HG03175 (cell line): ENCODE measurements around the gene GPR107.

ENCODE experiments used
- ATAC-seq: cut with Tn5 transposase; IDR thresholded peaks from one replicate; pipeline ENCODE4 v1.9.1; 2021; ENCODE audit warnings: mild to moderate bottlenecking, moderate library complexity; ENCODE audit not compliant: unreplicated experiment

Gene GPR107

DNA sequence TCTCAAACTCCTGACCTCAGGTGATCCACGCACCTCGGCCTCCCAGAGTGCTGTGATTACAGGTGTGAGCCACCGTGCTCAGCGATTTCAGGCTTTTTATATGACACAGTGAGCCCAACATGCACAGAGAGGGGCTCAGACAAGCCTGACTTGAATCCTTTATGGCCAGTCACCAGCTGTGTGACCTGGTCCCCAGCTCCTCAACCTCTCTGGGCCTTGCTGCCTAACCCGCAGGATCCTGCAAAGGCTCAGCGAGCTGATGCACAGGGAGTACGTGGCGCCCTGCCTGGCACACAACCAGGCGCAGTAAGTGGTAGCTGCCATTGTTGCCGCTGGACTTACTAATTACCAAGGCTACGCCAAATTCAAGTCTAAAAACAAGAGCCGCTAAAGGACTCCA is 101.9 kb downstream of the GPR107 start:
- ATAC-seq, result no peak

DNA sequence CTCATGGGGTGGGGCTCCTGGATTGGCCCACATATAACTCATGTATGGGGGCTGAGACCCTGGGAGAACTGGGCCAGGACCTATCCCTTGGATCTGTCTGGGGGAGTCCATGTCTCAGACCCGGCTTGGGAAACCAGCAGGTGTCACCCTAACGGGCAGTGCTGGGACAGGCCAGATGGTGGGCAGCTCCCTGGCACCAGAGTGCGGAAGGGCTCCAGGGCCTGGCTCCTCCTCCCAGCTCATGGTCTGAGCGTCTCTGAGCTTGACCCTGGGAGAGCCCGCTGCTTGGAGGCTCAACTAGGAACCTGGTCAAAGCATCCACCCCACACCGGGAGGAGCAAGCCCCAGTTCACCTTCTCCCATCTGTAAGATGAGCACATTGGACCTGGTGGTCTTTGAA is 103.0 kb downstream of the GPR107 start:
- no peak for ATAC-seq

DNA sequence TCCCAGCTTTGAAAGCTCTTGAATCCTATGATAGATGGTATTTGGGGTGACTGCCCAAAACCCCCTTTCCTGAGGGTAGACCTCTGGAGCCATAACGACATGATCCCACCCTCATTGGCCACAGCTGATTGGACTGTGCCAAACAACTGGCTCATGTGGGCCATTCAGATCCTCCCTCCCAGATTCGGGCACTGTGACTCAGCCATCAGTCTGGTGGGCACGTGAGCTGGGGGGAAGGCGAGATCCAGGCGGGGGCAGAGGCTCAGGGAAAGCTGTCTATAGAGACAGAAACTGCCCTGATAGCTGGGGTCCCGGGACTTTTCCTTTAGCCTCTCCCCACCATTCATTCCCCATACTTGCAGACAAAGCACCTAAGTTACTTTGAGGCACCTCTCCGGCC is 103.4 kb downstream of the GPR107 start:
- no peak for ATAC-seq

DNA sequence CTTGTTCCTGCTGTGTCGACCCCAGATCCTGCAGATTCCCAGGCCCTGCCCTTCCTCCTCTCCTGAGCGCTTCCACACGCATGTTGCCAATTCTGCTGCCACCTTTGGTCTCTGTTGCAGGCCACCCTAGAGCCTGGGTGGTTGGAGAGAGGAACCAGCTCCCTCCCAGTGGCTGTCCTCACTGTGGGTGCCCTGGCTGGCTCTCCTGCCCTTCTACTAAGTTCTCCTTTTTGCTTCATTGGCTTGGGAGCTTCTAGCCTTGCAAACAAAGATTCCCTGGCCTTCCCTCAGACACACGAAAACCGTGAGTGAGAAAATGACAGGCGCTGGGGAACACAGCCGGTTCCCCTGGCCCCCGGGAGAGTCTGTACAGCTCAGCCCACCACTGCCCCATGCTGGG is 104.3 kb downstream of the GPR107 start:
- no peak for ATAC-seq

DNA sequence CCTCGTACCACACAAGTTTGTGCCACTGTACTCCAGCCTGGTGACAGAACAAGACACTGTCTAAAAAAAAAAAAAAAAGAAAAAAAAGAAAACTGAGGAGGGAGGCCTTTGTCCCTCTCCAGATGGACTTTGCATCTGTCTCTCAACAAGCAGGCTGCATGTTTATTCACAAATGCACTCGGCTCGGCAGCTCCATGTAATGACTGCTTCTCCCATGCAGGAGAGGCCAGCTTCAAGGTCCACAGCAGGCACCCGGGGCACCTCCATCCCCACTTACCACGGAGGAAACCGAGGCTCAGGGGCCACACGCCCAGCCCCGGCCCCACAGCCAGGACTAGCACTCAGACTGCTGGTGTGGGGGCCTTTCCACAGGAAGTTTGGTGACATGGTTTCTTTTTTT is 105.4 kb downstream of the GPR107 start:
- ATAC-seq, result no peak

DNA sequence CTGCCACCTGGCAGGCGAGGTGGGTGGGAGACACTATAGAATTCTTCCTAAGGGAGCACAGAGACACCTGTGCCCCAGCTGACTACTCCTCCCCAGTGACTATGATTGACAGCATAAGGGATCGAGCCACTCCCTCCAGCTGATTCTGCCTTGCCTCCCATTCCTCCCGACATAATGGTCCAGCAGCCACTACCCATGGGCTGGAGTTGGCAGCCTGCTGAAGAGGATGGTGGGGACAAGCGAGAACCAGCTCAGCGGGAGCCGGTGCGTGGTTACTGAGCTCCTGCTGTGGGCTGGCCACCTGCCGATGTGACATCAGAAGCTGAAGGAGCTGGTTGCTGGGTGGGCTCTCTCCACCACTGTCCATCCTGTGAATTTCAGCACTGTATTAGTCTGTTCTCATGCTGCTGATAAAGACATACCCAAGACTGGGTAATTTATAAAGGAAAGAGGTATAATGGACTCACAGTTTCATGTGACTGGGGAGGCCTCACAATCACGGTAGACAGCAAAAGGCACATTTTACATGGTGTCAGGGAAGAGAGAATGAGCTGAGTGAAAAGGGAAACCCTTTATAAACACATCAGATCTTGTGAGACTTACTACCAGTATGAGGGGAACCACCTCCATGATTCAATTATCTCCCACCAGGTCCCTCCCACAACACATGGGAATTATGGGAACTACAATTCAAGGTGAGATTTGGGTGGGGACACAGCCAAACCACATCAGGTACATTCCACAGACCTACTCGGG is 106.4 kb downstream of the GPR107 start:
- ATAC-seq, result no peak

DNA sequence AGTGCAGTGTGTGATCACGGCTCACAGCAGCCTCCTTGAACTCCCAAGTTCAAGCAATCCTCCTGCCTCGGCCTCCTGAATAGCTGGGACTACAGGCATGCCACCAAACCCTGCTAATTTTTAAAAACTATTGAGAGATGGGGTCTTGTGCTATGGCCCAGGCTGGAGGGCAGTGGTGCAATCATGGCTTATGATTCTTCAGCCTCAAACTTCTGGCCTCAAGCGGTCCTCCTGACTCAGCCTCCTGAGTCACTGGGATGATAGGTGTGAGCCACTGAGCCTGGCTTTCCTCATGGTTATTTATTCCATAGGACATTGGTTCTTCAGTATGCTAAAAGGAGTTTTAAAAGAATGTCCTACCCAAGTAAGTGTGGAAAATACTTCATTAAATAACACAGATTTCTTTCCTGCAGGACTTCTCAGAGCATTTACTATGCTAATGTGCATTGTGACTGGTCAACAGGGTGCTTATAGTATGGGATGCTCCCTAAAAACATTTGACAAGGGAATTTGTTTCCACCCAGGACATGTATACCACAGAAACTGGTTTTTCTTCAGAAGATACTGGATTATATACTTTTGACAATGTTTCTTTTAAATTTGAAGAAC is 107.3 kb downstream of the GPR107 start:
- ATAC-seq, result no peak

DNA sequence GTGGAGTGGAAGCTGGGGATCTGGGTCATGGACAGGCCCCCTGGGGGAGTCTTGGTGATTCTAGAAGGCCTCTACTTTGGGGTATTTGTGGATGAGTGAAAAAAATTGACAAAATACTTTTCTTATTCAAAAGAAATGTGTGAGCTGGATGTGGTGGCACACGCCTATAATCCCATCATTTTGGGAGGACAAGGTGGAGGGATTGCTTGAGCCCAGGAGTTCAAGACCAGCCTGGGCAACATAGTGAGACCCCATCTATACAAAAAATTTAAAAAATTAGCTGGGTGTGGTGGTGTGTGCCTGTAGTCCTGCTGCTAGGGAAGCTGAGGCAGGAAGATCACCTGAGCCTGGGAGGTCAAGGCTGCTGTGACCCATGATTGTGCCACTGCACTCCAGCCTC is 111.9 kb downstream of the GPR107 start:
- ATAC-seq, result no peak

DNA sequence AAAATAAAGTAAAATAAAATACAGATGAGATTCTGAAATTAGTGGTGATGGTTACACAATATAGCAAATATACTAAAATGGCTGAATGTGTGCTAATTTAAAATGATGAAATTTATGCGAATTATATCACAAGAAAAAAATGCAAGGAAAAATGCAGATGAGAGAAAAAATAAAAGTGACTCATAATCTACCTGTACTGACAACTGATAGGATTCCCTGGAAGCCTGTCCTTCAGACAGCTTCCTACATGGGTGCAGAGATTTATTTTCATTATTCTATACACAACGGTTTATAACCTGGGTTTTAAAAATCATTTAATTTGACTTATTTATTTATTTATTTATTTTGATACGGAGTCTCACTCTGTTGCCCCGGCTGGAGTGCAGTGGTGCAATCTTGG is 112.7 kb downstream of the GPR107 start:
- no peak for ATAC-seq

DNA sequence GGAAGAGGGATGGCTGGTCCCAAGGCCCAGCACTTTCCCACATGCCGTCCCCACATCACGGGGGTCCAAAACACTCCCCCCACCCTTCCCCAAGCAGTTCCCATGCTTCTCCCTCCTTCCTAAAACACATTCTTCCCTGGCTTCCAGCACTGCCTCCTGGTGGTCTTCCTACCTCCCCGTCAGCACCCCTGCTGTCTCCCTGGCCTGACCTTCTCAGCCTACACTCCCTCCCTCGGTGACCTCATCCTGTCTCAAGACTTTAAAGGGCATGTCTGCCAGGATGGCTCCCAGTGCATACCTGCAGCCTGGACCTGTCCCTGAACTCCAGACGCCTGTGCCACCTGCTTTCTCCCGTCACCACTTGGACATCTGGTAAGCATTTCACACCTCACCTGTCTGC is 114.2 kb downstream of the GPR107 start:
- no peak for ATAC-seq

DNA sequence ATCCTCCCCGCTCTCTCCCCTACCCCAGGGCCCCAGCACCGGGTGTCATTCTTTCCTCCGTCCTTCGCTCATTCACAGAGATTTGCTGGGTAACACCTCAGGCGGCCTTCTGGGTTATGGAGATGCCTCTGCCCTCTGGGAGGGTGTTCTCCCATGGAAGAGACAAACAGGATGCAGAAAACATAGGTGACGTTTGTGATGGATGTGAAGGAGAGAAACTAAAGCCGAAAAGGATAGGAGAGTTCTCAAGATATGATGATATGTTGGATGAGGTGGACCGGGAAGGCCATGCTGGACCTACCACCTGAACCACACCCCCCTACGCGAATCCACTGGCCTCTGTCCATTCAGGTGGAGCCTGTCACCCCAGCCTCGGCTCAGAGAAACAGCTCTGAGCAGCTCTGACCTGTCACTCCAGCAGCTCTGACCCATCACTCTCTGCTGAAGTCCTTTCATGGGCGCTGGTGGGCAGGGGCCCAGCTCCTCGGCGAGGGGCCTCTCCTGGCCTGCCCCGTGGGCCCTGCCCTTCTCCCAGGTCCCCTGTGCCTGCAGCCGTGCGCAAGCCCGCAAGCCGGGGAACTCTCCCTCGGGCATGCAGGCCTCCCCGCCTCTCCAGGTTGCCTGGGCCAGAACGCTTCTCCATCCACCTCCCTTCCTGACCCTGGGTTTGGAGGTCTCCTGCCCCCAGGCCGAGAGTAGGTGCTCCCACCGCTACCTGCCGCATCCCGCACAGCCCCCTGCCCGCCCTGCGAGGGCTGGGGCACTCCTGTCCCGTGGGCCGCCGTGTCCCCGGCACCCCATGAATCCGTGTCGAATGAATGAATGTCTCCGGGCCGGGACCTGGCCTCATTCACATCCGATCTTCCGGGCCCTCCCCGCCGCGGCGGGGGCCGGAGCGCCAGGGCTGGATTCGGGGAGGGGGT is 117.8 kb downstream of the GPR107 start:
- ATAC-seq, result no peak

DNA sequence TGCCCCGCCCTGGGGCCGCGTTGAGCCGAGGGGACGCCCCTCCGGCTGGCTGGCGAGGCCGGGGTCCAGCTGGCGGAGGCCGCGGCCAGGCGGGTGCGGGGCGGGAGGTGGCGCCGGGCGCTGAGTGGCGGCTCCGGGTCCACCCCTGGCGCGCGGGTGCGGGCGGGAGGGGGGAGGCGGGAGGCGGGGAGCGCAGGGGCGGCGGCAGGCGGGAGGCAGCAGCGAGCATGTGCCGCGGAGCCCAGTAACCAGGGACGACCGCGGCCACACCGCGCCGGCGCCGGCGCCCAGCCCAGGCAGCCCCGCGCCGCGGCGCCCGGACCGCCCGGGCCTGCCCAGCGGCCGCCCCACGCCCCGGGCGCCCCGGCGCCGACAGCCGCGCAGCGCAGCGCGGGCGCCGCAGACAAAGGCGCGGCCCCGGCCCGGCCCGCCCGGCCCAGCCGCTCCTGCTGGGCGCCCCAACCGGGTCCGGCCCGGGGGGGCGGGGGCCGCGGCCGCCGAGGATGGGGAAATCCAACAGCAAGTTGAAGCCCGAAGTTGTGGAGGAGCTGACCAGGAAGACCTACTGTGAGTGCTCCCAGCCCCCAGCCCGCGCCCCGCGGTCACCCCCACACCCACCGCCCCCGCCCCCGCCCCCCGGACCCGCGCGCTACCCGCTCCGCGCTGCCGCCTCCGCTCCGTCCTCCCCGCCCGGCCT is 118.6 kb downstream of the GPR107 start, which contains the start of gene NCS1:
NCS1 (plus strand) TSS at position 244 of the 697 bp plus-strand sequence; CDS start at position 504, 260 bp downstream.
- no peak for ATAC-seq

DNA sequence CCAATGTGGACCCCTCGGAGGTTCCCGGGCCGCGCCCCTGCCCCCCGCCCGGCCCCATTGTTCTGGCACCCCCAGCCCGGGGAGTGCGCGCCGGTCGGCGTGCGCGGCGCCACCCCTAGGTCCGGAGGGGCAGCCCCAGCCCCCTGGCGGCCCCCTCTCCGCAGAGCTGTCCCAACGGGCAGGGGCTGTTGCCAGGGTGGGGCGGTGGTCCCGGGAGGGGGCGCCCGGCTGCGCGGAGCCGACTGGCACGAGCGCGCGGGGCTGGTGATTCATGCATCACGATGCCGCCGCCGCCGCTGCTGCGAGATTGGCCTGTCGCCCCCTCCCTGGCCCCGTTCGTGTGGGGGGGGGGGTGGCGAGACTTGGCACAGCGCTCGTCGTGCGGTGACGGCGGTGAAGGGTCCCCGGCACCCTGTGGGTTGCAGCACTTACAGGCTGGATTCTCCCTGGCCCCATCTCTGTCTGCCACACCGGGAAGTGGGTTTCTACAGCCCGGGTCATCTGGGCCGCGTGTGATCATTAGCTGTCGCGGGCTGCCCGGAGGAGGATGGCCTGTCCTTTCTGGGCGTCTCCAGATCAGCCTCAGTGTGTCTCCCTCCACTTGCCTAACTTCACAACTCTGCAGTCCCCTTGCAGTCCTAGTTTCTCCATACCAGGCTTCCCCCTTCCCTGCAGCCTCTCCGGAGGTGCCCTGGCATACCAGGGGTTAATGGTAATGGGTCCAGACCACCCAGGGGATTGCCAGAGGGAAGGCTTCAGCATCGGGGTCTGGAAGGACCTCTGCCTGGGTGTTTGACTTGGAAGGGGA is 119.4 kb downstream of the GPR107 start:
- ATAC-seq, result no peak

DNA sequence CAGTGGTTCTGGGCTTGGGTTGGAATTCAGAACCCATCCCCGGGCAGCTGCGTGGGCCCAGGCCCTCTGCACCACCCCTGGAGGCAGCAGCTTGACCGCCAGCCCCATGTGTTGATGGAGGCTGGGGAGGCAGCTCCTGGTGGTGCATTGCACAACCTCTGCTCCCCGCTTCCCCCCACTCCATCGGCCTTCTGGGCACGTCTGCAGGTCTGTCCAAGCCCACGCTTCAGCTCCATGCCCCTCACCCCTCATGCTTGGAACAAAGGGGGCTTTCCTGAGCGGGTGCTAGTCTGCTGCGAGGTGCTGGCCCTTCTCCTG is 119.9 kb downstream of the GPR107 start:
- no peak for ATAC-seq

DNA sequence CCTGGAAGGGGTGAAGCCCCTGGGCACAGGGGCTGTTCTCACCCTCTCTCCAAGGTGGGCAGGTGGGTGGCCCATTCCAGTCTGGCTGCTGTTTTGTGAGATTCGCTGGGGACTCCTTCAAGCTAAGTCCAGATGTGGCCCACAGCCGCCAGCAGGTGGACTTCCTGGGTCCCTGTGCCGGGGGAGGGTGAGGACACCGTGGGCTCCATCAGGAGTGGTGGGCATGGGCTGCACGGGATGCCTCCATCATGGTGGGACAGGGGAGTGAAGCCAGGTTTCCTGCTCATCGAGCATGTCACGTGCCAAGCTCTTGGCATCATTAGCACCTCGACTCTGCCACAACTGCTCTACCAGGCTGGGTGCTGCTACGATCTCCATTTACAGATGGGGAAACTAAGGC is 120.3 kb downstream of the GPR107 start:
- no peak for ATAC-seq

DNA sequence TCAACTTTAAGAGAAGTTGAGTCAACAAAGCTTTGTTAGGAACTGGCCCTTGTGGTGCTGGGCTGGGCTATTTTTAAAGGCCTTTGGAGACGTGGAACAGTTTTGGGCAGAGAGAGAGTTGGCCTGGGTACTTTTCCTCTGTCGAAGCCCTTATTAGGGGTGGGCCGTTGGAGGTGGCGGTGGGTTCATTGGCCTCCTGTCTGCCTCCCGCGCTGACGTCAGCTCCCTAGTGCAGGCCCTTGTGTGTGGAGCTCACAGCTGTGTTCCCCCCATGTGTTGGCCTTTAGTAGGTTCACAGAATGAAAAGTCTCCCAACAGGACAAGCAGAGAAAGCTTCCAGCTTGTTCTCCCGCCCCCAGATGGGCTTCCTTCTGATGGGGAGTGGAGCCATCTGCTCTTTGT is 121.2 kb downstream of the GPR107 start:
- no peak for ATAC-seq

DNA sequence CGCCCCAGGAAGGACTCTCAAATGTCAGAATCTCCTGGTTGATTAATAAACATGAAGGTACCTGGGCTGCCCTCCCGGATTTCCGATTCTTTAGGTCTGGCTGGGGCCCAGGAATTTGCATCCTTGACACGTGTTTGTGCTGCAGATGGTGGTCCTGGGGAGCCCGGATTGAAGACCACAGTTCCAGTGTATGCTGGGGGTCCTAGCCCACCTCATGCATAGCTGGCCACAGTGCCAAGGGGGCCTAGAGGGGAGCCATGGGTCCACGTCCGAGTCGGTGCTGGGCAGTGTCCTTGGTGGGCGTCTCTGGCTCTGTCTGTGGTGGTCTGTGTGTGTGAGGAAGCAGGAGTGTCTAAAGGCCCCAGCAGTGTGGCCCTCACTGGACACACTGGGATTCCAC is 121.6 kb downstream of the GPR107 start:
- ATAC-seq, result no peak

DNA sequence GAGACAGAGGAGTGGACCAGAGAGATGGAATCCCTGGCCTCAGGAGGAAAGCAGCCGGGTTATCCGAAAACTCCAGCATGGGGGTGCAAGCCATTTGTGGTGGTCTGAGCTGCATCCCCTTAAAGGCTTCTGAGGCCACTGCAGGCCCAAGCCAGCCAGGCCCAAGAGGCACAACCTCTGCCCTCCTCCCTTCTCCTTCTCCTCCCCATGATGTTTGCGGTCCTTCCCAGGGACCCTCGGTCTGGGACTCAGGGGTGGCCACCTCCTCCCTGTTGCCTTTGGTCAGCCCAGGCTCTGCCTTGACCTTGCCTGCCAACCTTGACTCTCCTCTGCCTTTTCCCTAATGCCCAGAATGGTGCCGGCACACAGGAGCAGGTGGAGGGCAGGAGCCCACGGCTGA is 123.1 kb downstream of the GPR107 start:
- no peak for ATAC-seq

DNA sequence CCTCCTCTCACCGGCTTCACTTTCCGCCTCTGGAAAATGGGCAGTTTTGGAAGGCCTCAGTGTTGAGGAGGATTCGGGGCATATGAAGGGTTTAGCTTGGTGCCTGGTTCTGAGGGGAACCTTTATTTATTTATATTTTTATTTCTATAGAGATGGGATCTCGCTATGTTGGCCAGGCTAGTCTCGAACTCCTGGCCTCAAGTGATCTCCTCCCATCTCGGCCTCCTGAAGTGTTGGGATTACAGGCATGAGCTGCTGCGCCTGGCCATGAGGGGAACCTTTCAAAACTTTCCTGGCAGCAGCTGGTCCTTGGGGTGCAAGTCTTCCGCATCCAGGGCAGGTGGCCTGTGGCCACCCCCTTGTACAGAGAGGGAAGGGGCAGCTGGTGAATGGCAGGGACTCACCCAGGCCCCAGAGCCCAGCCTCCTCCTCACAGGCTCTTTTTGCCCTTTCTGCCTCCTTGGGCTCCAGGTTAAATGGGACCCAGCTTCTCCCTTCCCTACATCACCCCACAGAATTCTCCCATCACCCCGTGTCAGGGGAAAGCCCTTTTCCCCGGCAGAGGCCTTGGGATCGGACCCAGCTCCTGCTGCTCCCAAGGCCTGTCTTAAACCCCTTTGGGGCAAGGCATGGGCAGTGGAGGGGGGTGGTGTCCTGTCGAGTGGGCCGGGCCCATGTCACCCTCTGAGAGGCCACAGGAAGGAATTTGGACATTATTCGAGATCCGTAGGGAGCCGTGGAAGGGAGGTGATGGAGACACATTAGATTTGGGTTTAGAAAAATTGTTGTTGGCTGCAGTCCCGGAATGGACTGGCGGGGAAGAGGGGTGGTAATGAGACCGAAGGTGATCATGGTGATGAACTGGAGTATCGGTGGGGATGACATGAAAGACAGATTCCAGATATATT is 124.4 kb downstream of the GPR107 start:
- no peak for ATAC-seq
